SJCRH30 (cell line): ENCODE measurements around the gene FANCM. TPM values are rescaled to one million over a fixed set of nuclear protein-coding genes. Genes with fewer than 3 reads are reported as not detected.
A peak's percentile ranks its signal among the peaks of the same experiment; 100 is the strongest.

Experiments used
- DNase-seq, 2 experiments: peaks; one replicate each; pipeline ENCODE4 v3.0.0-alpha.2; 2015 to 2020
- H3K27ac ChIP-seq: fragments of 250-450 bp; sonication (Bioruptor Pico); 2 replicates; pipeline ENCODE4 v1.5.1; 2020; ENCODE audit warnings: mild to moderate bottlenecking, moderate library complexity
- H3K27me3 ChIP-seq: fragments of 250-450 bp; sonication (Bioruptor Pico); 2 replicates; pipeline ENCODE4 v1.5.1; 2020; ENCODE audit warnings: mild to moderate bottlenecking, moderate library complexity
- H3K36me3 ChIP-seq: fragments of 250-450 bp; sonication (Bioruptor Pico); 2 replicates; pipeline ENCODE4 v1.5.1; 2020; ENCODE audit warnings: mild to moderate bottlenecking, moderate library complexity
- H3K4me1 ChIP-seq: fragments of 250-450 bp; sonication (Bioruptor Pico); 2 replicates; pipeline ENCODE4 v1.5.1; 2020; ENCODE audit warnings: mild to moderate bottlenecking, moderate library complexity
- H3K4me3 ChIP-seq: fragments of 250-450 bp; sonication (Bioruptor Pico); 2 replicates; pipeline ENCODE4 v1.5.1; 2020; ENCODE audit warnings: mild to moderate bottlenecking, moderate library complexity
- H3K9me3 ChIP-seq: fragments of 250-450 bp; sonication (Bioruptor Pico); replicated peaks from 2 replicates; pipeline ENCODE4 v1.5.1; 2020; ENCODE audit warnings: mild to moderate bottlenecking, moderate library complexity
- total RNA-seq: library from RNA; depleted of rRNA; stranded (reverse); fragments of >200 nt; shearing (Covaris generic); gene quantifications from 2 replicates; pipeline ENCODE4 v1.2.3, GENCODE V29; 2014; rRNA removed

The FANCM gene
- total RNA-seq, 1 experiment from 2014 or later: 17.4 TPM

GRCh38 chr14:45238988-45239387, 103.3 kb downstream of the FANCM start:
- no peaks in the 10 kb centered on the region for H3K4me1 ChIP-seq
- peaks cover 8% of the 10 kb centered on the region; the same call in 1 of the 2 replicates for H3K36me3 ChIP-seq
- H3K4me3 ChIP-seq: no peak overlapping the region
- DNase-seq: no peak
- no peaks in the 10 kb centered on the region for H3K9me3 ChIP-seq
- H3K27ac ChIP-seq: no peak overlapping the region
- no peaks in the 10 kb centered on the region for H3K27me3 ChIP-seq

GRCh38 chr14:45242706-45243105, 107.0 kb downstream of the FANCM start:
- Histone ChIP-seq H3K4me1 (no peaks in the 10 kb centered on the region), H3K27me3 (no peaks in the 10 kb centered on the region), H3K9me3 (no peaks in the 10 kb centered on the region), H3K4me3 (no peak overlapping the region), H3K27ac (no peak overlapping the region), H3K36me3 (peaks cover 10% of the 10 kb centered on the region)
- DNase-seq: no peak

GRCh38 chr14:45246151-45246550, 110.4 kb downstream of the FANCM start:
- Histone ChIP-seq H3K4me1 (0 out of 2 replicates have a peak, but pooled peaks cover 1% of the 10 kb centered on the region), H3K9me3 (no peaks in the 10 kb centered on the region), H3K36me3 (peaks cover 10% of the 10 kb centered on the region), H3K27me3 (no peaks in the 10 kb centered on the region), H3K27ac (no peak overlapping the region), H3K4me3 (no peak overlapping the region)
- DNase-seq: no peak

- Histone ChIP-seq H3K27ac (no peak overlapping the region), H3K4me1 (0 out of 2 replicates have a peak, but pooled peaks cover 6% of the 10 kb centered on the region), H3K4me3 (no peak overlapping the region), H3K27me3 (no peaks in the 10 kb centered on the region), H3K36me3 (peaks cover 5% of the 10 kb centered on the region), H3K9me3 (no peaks in the 10 kb centered on the region)
- DNase-seq: no peak
Observed at GRCh38 chr14:45246691-45247090, 111.0 kb downstream of the FANCM start.

DNA sequence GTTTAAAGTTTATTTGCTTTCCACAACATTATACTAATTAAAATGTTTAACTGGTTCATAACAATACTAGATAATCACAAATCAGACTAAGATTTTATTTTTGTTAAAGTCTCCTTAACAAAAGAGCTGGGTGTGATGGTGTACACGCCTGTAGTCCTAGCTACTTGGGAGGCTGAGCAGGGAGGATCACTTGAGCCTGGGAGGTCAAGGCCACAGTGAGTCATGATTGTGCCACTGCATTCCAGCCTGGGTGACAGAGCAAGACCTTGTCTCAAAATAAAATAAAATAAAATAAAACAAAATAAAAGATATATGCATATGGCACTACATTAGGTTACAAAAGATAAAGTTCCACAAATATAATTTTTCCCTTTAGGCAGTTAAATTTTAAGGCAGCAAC, 111.7 kb downstream of the FANCM start:
- no peak overlapping the region for H3K4me3 ChIP-seq
- H3K27me3 ChIP-seq: no peaks in the 10 kb centered on the region
- peaks cover 4% of the 10 kb centered on the region for H3K36me3 ChIP-seq
- H3K4me1 ChIP-seq: 0 out of 2 replicates have a peak, but pooled peaks cover 6% of the 10 kb centered on the region
- no peak for DNase-seq
- H3K9me3 ChIP-seq: no peaks in the 10 kb centered on the region
- H3K27ac ChIP-seq: no peak overlapping the region

DNA sequence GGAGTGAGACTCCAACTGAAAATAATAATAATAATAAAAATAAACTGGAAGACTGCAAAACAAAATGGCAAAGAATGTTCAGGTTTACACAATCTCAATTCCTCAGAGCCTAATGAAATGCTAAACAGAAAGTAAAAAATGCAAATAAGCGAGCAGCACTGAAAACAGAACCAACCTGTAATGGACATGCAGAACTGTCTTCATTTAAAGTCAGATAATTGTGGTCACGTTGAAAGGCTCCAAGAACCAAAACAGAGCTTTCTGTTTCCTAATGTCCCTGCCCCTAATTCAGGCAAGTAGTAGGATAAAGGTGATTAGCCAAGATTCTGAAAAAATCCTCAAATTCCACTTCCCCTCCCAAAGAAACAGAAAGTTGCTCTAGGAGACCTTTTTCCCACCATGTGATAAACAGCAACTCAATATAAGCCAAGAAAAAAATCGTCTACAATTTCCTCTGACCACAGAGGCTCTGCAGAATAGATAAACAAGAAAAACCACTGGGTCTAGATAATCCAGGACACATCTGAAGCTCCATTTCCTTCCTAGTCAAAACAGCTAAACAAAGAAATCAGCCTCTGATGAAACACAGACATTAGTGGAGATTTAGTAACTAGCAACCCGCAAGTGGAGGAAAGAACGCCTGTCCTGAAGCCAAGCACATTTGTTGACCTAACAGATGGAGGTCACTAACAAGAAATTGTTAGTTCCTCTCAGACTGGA, 114.3 kb downstream of the FANCM start:
- no peaks in the 10 kb centered on the region for H3K9me3 ChIP-seq
- peak in 1 of 2 experiments; percentile 67 for DNase-seq
- H3K36me3 ChIP-seq: peaks cover 4% of the 10 kb centered on the region
- 0 out of 2 replicates have a peak, but pooled peaks cover 6% of the 10 kb centered on the region for H3K4me1 ChIP-seq
- no peak overlapping the region for H3K27ac ChIP-seq
- H3K4me3 ChIP-seq: no peak overlapping the region
- no peaks in the 10 kb centered on the region for H3K27me3 ChIP-seq

Other genes starting within 250 kb of the FANCM start
- gene KLHL28, start 174.0 kb upstream of the FANCM start, total RNA-seq: 9.4 and 10.7 TPM in 2 replicates
- 18.6 and 21.9 TPM in 2 replicates for gene TOGARAM1, start 173.7 kb upstream of the FANCM start, total RNA-seq
- gene PRPF39, start 51.8 kb upstream of the FANCM start, total RNA-seq: 47.1 and 57.0 TPM in 2 replicates
- gene FKBP3, start 1.4 kb upstream of the FANCM start, total RNA-seq: 104 and 120 TPM in 2 replicates
- gene MIS18BP1, start 117.3 kb downstream of the FANCM start, total RNA-seq: 39.1 and 55.0 TPM in 2 replicates